HG02642 (cell line): ENCODE measurements around the gene HYDIN.
"Not testable (repeated sequence)": the region's sequence is repeated elsewhere in the genome, so short reads cannot be mapped to it uniquely, and the experiment has no call there.

Experiments used
- ATAC-seq: cut with Tn5 transposase; IDR thresholded peaks from one replicate; pipeline ENCODE4 v1.9.1; 2021; ENCODE audit warnings: mild to moderate bottlenecking; ENCODE audit not compliant: unreplicated experiment, poor library complexity

The HYDIN gene

GRCh38 chr16:71226229-71227141 lies 4.0 kb downstream of the HYDIN start:
- ATAC-seq: no peak

GRCh38 chr16:71225145-71225544 lies 5.4 kb downstream of the HYDIN start:
- ATAC-seq: no peak

GRCh38 chr16:71218306-71218963 lies 12.1 kb downstream of the HYDIN start:
- ATAC-seq: no peak

- no peak for ATAC-seq
Measured at GRCh38 chr16:71217506-71217905, 13.0 kb downstream of the HYDIN start.

GRCh38 chr16:71216714-71217113 lies 13.8 kb downstream of the HYDIN start:
- ATAC-seq: no peak

- no peak for ATAC-seq
Measured at GRCh38 chr16:71214746-71215381, 15.7 kb downstream of the HYDIN start.

GRCh38 chr16:71205482-71206131 lies 24.9 kb downstream of the HYDIN start:
- no peak for ATAC-seq

GRCh38 chr16:71203631-71204030 lies 26.9 kb downstream of the HYDIN start:
- no peak for ATAC-seq

- ATAC-seq: no peak
Measured at GRCh38 chr16:71201556-71201955, 29.0 kb downstream of the HYDIN start.

GRCh38 chr16:71201054-71201453 lies 29.5 kb downstream of the HYDIN start:
- ATAC-seq: no peak

GRCh38 chr16:71198408-71198807 lies 32.1 kb downstream of the HYDIN start:
- ATAC-seq: no peak

GRCh38 chr16:71192387-71192786 lies 38.1 kb downstream of the HYDIN start:
- ATAC-seq: no peak

GRCh38 chr16:71188956-71189712 lies 41.4 kb downstream of the HYDIN start:
- no peak for ATAC-seq

GRCh38 chr16:71185347-71185746 lies 45.2 kb downstream of the HYDIN start:
- ATAC-seq: no peak

GRCh38 chr16:71179569-71179968 lies 51.0 kb downstream of the HYDIN start:
- ATAC-seq: no peak

- ATAC-seq: no peak
Measured at GRCh38 chr16:71172481-71173207, 57.9 kb downstream of the HYDIN start.

- ATAC-seq: not testable (repeated sequence)
Measured at GRCh38 chr16:71161007-71161406, 69.5 kb downstream of the HYDIN start.

- ATAC-seq: not testable (repeated sequence)
Measured at GRCh38 chr16:71157278-71157677, 73.2 kb downstream of the HYDIN start.

GRCh38 chr16:71153329-71153728 lies 77.2 kb downstream of the HYDIN start:
- not testable (repeated sequence) for ATAC-seq
